Esophagus mucosa (tissue), 1 donor: ENCODE results near the gene RRP1. TPM values are rescaled to one million over a fixed set of nuclear protein-coding genes. Genes with fewer than 3 reads are reported as not detected.

ENCODE experiments used
- ATAC-seq: fragments of 200-7000 bp; cut with Tn5 transposase; one replicate; pipeline ENCODE4 v1.9.1; 2020
- total RNA-seq: library from RNA; stranded (reverse); gene quantifications from one replicate; pipeline ENCODE4 v1.2.4, GENCODE V29; 2023
- donor health status: DM: yes; HTN: yes; CAD: no.

RRP1 gene
- total RNA-seq = 30.8 TPM

- peak; percentile 84 for ATAC-seq
Measured at GRCh38 chr21:43789276-43790009, at the start of gene RRP1. RRP1 (plus strand) TSS chr21:43789577; CDS start chr21:43789630, 53 bp downstream.

GRCh38 chr21:43739621-43740435 lies 49.5 kb upstream of the RRP1 start:
- ATAC-seq = peak; percentile 29

GRCh38 chr21:43740497-43741156 lies 48.8 kb upstream of the RRP1 start:
- peak; percentile 56 for ATAC-seq

GRCh38 chr21:43741423-43742096 lies 47.8 kb upstream of the RRP1 start:
- ATAC-seq = no peak

- ATAC-seq = peak; percentile 19
Measured at GRCh38 chr21:43743947-43744346, 45.4 kb upstream of the RRP1 start.

GRCh38 chr21:43744725-43745124 lies 44.7 kb upstream of the RRP1 start:
- ATAC-seq = no peak

- ATAC-seq = no peak
Measured at GRCh38 chr21:43745772-43746517, 43.4 kb upstream of the RRP1 start.

GRCh38 chr21:43748622-43749021 lies 40.8 kb upstream of the RRP1 start:
- no peak for ATAC-seq

- no peak for ATAC-seq
Measured at GRCh38 chr21:43749651-43750262, 39.6 kb upstream of the RRP1 start.

GRCh38 chr21:43750339-43751033 lies 38.9 kb upstream of the RRP1 start:
- ATAC-seq = peak; percentile 5

- no peak for ATAC-seq
Measured at GRCh38 chr21:43751955-43752591, 37.3 kb upstream of the RRP1 start.

- no peak for ATAC-seq
Measured at GRCh38 chr21:43752758-43753438, 36.5 kb upstream of the RRP1 start.

- ATAC-seq = no peak
Measured at GRCh38 chr21:43753439-43753799, 36.0 kb upstream of the RRP1 start.

- no peak for ATAC-seq
Measured at GRCh38 chr21:43754948-43755781, 34.2 kb upstream of the RRP1 start.

- ATAC-seq = no peak
Measured at GRCh38 chr21:43755820-43756594, 33.4 kb upstream of the RRP1 start.

GRCh38 chr21:43757601-43758000 lies 31.8 kb upstream of the RRP1 start:
- peak; percentile 19 for ATAC-seq

GRCh38 chr21:43758111-43758641 lies 31.2 kb upstream of the RRP1 start:
- ATAC-seq = peak; percentile 29

- ATAC-seq = no peak
Measured at GRCh38 chr21:43758811-43759210, 30.6 kb upstream of the RRP1 start.
